NCI-H1436 (cell line): ENCODE measurements around the gene ACOT8.
A peak's percentile ranks its signal among the peaks of the same experiment; 100 is the strongest.
"Not testable (repeated sequence)": the region's sequence is repeated elsewhere in the genome, so short reads cannot be mapped to it uniquely, and the experiment has no call there.

Experiments
- DNase-seq: peaks from one replicate; lab custom pipeline; 2025; lab: John Stamatoyannopoulos, UW

The ACOT8 gene

DNA sequence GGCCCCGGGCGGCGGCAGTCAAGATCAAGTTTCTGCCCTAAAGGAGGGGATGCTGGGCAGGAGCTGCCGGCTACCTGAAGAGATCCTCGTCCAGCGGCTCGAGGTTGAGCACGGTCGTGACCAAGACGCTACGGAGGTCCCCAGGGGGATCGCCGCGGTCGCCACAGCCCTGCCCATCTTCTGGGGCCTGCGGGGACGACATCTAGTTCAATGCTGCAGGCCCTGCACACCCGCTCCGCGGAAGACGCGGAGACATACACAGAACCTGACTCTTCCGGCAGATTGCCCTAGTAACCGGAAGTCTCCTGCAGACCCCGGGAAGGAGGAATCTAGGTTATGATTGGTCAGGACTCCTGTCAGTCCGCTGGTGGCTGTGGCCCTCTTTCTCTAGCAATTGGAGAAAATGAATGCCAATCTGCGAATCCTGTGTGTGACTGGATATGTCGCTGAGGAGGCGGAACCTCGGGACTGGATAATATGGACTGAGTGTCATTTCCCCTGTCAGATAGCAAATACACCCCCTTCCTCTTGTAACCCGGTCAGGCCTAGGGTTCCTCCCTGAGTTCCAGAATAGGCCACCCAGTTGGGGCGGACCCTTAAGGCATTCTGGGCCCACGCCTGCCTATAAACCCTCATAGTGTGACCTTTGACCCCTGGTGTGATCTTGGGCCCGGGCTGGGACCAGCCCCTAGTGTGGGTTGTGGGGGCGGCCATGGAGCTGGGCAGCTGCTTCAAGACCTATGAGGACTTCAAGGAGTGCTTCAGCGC, at the start of gene ACOT8, which contains the start of gene ZSWIM3:
TSS of gene ACOT8 (minus strand) at position 279 of the 768 bp plus-strand sequence. CDS start at position 202, 77 bp downstream.
TSS of gene ZSWIM3 (plus strand) at position 501 of the 768 bp plus-strand sequence. CDS start at position 713, 212 bp downstream.
- DNase-seq: peak; percentile 99

DNA sequence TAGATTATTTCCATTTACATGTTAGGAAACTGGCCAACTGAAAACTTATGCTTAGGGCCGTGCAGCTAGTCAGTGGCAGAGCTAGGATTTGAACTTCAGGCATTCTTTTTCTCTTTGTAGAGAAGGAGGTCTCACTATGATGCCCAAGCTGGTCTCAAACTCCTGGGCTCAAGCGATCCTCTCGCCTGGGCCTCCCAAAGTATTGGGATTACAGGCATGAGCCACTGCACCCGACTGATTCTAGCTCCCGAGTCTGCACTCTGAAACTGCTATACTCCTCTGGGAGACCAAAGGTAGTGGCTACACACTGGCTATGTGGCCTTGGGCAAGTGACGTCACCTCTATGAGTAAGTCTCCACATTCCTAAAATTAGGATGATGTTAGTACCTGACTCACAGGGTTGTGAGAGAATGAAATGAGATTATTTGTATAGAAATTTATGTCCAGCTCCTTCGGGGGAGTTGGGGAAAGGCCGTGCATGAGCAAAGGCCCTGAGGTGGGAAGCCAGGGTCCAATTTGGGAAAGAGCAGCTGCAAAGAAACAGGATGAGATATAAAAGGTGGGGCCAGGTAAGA, 48.4 kb upstream of the ACOT8 start:
- no peak for DNase-seq

DNA sequence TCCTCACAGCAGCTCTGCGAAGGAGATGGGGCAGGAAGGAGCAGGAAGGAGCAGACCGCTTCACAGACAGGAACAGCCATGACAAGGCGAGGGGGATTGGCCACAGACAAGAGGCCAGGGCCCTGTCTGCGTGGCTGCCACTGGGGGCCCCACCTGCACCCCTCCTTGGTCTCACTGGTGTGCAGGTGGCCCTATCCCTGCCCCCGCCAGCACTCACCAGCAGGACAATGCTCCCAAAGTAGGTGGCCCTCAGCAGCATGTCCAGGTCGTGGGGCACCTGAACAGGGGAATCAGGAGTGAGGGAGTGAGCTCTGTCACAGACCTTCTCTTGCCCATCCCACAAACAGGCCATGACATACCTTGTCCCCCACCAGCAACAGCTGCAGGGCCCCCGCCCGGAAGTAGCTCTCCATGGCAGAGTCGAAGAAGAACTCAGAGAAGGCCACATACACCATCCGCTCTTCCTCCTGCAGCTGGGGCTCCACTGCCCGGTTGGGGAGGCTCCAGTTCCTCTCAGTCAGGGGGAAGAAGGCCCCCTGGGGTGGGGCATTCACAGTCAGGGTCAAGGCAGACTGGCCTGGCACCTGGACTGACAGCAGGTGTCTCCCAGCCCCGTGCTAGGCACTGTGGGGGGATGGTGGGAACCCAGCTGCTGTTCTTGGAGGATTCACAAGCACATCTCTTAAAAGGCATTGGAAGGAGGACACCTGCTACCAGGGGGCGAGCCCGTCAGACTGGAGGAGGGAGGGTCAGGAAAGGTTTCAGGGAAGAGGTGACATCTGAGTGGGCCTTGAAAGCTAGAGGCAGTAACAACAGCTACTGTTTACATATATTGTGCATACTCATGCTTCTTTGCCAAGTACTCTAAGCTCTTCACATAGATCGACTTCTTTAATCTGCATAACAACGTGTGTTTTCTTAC, 47.7 kb upstream of the ACOT8 start:
- DNase-seq: no peak

DNA sequence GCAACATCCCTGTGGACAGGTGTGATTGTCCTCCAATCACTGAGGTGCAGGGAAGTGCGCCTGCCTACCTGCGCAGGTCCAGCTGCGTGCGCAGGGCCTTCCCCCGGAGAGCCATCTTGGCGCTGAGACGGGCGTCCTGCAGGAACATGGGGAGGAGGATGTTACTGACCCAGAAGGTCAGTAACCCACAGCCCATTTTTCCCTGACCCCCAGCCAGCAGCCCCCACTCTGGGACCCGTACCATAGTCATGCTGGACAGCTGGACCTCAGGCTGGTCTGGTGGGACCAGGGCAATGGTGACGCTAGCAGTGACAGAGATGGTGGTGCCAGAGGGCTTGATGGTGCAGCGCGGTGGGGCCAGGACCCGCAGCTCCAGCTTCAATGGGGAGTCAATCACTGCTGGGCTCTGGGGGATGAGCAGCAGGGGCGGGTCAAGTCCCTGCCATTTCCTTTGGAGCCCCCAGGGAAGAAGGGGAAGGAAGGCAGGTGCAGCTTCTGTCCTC, 45.1 kb upstream of the ACOT8 start:
- DNase-seq: peak; percentile 56

DNA sequence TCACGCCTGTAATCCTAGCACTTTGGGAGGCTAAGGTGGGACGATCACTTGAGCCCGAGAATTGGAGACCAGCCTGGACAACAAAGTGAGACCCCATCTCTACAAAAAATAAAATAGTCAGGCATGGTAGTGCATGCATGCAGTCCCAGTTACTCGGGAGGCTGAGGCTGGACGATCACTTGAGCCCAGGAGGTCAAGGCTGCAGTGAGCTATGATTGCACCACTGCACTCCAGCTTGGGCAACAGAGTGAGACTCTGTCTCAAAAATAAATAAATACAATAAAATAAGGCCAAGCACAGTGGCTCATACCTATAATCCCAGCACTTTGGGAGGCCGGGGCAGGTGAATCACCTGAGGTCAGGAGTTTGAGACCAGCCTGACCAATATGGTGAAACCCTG, 44.1 kb upstream of the ACOT8 start:
- DNase-seq: not testable (repeated sequence)

DNA sequence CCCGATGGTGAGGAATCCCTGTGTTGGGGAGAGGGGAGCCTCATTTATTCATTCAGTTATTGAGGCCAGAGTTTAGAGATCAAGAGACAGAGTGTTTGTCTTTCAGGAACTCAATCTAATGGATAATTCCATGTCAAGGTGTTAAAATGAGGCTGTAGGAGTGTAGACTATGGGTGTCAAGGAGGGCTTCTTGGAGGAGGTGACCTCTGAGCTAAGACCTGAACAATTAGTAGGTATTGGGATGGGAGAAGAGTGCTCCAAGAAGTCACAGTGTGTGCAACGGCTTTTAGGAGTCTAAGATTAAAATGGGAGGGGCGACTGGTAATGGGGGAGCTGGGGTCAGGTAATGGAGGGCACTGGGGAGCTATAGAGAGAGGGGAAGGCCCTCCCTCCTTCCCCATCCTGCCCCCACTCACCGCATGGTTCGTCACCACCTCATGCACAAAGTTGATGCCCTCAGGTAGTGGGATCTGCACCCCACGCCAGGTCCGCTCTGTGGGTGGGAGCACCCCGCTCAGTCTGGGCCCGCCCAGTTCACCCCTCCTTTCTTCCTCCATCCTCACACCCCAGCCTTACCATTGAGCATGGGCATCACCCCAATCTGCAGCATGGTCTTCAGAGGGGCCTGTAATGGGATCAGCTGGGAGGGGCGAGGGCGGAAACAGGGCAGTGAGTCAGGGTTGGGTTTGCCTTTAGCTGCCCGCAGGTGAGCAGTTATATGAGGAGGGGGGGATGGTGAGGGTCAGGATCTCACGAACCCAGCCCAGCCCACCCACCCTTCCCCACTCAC, 42.0 kb upstream of the ACOT8 start:
- no peak for DNase-seq

DNA sequence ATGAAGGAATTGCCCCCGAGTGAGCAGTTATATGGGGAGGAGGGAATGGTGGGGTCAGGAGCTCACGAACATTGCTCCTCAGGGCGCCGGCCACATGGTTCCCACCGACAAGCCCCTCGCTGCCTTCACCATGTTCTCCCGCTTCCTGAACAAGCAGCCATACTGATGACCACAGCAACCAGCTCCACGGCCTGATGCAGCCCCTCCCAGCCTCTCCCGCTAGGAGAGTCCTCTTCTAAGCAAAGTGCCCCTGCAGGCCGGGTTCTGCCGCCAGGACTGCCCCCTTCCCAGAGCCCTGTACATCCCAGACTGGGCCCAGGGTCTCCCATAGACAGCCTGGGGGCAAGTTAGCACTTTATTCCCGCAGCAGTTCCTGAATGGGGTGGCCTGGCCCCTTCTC, 41.1 kb upstream of the ACOT8 start:
- no peak for DNase-seq

DNA sequence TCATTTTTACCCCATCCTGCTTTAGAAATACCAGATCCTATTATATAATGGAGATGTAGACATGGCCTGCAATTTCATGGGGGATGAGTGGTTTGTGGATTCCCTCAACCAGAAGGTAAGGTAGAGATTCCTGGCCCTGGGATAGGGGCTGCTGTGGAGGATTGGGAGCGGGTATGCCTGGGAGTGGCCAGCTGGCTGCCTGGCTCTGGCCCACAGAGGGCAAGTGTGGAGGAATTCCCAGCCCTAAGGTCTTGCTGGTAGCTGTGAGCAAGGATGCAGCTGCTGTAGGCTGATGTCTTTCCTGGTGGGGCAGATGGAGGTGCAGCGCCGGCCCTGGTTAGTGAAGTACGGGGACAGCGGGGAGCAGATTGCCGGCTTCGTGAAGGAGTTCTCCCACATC, 40.5 kb upstream of the ACOT8 start:
- DNase-seq: no peak

DNA sequence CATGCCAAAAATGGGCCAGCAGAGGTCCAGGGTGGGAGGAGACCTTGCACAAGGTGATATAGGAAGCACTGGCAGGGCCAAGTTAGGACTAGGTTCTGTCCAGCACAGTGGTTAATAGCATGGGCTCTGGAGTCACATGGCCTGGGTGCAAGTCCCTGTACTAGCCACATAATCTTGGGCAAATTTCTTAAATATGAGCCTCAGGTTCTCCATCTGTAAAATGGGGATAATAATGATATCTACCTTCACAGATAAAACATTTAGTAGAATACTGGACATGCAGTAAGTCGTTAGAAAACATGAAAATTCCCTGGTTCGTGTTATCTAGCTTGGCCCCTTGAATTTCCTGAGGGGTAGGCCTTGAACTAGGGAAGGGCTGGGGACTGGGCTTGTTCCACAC, 40.1 kb upstream of the ACOT8 start:
- no peak for DNase-seq

DNA sequence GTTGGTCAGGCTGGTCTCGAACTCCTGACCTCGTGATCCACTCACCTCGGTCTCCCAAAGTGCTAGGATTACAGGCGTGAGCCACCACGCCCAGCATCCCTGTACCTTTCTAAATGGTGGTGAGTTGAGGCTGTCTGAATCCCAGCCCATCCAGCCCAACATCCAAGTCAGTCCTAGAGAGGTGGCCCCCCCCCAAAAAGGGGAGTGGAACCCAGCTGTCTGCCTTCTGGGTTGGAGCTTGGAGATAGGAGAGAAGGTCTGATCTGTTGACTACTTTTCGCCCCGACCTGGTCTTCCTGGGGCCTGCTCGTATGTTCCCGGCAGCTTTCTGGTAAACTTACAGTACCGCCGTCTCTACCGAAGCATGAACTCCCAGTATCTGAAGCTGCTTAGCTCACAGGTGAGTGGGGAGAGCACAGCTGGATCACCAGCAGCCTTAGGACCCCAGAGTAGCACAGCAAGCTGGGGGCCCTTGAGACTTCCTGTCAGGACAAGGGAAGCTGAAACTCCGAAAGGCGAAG, 39.5 kb upstream of the ACOT8 start:
- no peak for DNase-seq

DNA sequence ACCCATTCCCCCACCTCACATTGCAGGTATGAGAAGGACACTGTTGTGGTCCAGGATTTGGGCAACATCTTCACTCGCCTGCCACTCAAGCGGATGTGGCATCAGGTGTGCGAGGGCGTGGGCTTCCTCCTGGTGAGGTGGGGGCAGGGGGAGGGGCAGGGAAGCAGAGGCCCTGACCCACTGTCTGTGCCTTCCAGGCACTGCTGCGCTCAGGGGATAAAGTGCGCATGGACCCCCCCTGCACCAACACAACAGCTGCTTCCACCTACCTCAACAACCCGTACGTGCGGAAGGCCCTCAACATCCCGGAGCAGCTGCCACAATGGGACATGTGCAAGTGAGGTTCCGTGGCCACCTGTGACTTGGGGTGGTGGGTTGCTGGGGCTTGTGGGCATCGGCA, 37.6 kb upstream of the ACOT8 start:
- DNase-seq: no peak

DNA sequence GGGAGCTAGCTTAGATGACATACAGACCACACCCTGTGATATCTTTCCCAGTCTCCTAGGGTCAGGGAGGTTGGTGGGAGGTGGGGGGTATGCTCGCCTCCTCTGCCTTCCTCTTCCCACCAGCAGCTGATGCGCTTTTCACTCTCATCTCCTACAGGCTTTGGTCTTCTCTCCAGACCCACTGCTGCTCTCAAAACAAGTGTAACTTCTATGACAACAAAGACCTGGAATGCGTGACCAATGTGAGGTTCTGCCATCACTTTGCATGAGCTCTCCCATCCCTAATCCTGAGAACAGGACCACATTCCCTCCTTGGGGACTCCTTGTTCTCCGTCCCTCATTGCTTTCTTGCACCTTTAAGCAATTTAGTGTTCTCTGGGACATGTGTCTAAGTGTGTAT, 36.6 kb upstream of the ACOT8 start:
- no peak for DNase-seq

DNA sequence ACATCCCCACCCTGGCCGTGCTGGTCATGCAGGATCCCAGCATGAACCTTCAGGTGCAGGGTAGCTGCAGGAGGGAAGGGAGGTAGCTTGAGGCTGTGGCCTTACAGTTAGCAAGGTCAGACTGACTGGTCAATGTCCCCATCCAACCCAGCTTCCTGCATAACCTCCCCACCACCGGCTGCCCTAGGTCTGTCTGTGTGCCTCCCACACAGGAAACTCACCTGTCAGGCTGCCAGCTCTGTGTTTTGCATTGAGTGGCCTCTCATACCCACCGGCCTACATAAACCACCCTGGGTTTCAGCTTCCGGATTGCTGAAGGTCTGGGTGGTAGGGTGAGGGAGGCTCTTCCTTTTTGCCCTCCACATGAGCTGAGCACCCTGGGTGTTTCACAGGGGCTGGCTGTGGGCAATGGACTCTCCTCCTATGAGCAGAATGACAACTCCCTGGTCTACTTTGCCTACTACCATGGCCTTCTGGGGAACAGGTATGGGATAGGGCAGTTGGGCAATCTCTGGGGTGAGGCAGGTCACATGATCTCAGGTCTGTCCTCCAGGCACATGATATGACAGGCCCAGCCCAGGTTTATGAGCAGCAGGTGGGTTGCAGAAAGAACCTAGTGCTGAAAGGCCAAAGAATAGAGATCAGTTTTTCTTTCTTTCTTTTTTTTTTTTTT, 35.8 kb upstream of the ACOT8 start:
- DNase-seq: no peak

DNA sequence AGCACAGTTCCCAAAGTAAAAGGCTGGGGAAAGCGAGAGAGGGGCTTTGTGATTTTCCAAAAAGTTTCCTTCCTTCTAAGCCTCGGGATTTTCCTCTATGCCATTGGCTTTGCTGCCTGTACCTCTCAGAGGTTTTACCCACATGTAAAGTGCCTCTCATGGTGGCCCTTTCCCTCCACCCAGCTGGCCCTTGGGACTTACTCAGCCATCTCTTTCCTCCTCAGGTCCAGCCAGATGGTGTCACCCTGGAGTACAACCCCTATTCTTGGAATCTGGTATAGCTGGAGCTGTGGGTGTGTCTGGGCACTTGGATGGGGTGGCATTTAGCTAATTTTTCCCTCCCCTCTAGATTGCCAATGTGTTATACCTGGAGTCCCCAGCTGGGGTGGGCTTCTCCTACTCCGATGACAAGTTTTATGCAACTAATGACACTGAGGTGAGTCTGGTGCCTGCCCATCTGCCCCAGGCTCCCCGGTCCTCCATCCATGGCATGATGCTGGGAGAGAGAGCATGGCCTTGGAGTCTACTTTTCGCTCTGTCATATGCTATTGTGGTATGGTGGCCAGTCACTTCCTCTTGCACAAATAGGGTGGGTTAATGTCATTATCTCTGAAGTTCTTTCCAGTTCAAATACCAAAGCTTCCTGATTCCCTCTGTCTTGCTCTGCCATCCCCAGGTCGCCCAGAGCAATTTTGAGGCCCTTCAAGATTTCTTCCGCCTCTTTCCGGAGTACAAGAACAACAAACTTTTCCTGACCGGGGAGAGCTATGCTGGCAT, 35.0 kb upstream of the ACOT8 start:
- no peak for DNase-seq

DNA sequence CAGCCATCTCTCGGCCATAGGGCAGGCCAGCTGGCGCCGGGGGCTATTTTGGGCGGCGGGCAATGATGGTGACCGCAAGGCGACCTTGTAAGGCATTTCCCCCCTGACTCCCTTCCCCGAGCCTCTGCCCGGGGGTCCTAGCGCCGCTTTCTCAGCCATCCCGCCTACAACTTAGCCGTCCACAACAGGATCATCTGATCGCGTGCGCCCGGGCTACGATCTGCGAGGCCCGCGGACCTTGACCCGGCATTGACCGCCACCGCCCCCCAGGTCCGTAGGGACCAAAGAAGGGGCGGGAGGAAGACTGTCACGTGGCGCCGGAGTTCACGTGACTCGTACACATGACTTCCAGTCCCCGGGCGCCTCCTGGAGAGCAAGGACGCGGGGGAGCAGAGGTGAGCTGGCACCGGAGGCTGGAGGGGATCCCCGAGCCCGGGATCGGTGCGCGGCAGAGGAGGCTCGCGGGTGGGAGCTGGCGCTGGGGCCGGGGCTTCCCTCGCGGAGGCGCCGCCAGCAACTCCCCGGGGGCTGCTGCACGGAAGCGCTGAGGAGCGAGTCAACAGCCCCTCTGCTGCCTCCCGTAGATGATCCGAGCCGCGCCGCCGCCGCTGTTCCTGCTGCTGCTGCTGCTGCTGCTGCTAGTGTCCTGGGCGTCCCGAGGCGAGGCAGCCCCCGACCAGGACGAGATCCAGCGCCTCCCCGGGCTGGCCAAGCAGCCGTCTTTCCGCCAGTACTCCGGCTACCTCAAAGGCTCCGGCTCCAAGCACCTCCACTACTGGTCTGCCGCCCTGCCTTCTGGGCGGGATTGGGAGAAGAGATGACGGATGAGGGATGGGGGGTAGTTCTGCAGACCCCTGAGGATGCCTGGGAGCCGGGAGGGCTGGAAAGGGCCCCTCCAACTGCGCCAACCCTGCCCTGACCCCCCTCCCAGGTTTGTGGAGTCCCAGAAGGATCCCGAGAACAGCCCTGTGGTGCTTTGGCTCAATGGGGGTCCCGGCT, 34.1 kb upstream of the ACOT8 start, which contains the start of the genes CTSA and NEURL2:
TSS of gene CTSA (plus strand) at position 351 of the 999 bp plus-strand sequence. CDS start at position 585, 234 bp downstream.
TSS of gene NEURL2 (minus strand) at position 224 of the 999 bp plus-strand sequence. CDS start at position 7, 217 bp downstream.
- peak; percentile 75 for DNase-seq

DNA sequence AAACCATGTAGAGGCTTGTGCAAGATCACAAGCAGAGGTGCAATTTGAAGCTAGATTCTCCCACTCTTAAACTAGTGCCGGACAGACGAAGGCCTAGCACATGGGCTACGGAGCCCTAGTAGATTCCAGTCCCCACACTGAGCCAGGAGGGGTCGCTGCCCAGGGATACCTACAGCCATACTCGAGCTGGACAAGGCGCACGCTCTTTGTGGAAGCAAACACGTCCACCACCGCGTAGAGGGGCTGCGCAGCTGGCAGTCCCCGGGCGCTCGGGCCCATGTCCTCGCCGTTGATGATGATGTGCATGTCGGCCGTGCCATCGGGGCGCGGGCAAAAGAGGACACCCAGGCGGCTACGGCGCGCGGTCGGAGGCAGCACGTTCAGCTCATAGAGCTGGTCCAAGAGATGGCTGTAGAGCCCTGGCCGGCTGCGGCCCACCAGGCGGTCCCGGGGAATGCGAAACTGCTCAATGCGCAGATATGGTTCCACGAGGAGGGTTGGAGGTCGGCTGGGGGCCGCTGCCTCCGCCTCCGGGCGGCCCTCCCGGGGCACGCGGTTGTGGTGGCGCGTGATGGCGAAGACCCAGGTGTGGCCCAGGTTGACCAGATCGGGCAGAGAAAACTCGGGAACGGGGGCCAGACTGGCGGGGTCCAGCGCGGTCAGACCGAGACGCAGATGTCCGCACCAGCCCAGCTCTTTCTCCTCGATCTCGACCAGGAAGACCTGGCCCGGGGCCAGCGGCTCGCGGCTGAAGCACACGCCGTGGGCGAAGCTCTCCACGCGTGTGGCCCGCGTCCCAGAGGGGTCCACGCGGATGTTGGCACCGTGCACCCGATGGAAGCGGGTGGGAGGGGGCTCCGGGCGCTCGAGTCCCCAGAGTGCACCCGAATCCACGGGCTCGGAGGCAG, 33.1 kb upstream of the ACOT8 start:
- DNase-seq: no peak

DNA sequence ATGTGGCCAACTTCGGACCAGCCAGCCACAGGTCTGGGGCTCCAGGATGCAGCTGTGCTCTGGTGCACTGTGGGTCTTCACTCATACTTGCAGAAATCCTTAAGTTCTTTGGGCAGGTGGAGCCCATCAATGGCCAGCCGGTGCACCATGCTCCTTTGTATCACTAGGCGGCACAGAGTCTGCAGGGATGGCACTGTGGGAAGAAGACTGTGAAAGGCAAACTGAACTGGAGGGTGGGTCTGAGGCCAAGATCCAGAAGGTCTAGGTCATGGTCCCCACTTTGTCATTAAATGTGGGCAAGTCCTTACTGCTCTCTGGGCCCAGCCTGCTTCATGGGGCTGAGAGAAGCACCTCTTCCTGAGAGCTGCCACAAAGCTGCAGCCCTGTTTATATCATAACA, 31.5 kb upstream of the ACOT8 start:
- no peak for DNase-seq
